ENCODE measurements around the gene DDB1. TPM values are rescaled to one million over a fixed set of nuclear protein-coding genes. Genes with fewer than 3 reads are reported as not detected.
A peak's percentile ranks its signal among the peaks of the same experiment; 100 is the strongest.

DDB1 gene
- total and polyA plus RNA-seq, 2 of the 4 experiments (the other 2 are of a cell fraction) = 221 to 412 TPM

- no peaks in the 10 kb centered on the region for H4K20me1 ChIP-seq (ENCODE audit: insufficient read depth, low read length)
- H3K4me3 ChIP-seq (ENCODE audit: insufficient read depth, low read depth, low read length) = no peak overlapping the region
- H2BK5ac ChIP-seq (ENCODE audit: low read depth, low read length, poor library complexity, severe bottlenecking) = no peak overlapping the region
- 100% methylated on average over 3 of the region's 29 CpGs; no CpG with 5 or more reads in 1 of the 2 experiments for WGBS, 2 experiments (ENCODE audit: extremely low coverage in 2 of 2, insufficient read length in 1 of 2)
- TF ChIP-seq BHLHE40 (IDR thresholded peaks at IDR 0.05; ENCODE audit: low read depth, low read length) (no peak), CHD1 (IDR thresholded peaks at IDR 0.05; ENCODE audit: low read depth, low read length) (no peak), MAZ (IDR thresholded peaks at IDR 0.05; ENCODE audit: borderline replicate concordance, low read depth, low read length) (no peak), ELK1 (IDR thresholded peaks at IDR 0.05; ENCODE audit: borderline replicate concordance, low read depth, low read length) (no peak), FOS (IDR thresholded peaks at IDR 0.05; ENCODE audit: low read depth, low read length) (no peak), SMC3 (IDR thresholded peaks at IDR 0.05; ENCODE audit: low read depth, low read length) (no peak), RAD21 (IDR thresholded peaks at IDR 0.05; ENCODE audit: low read length) (no peak), MAFK (IDR thresholded peaks at IDR 0.05; ENCODE audit: low read depth, low read length) (no peak), CEBPB (IDR thresholded peaks at IDR 0.05; ENCODE audit: low read depth, low read length) (no peak), RFX5 (IDR thresholded peaks at IDR 0.05; ENCODE audit: low read depth, low read length) (no peak), NFE2L2 (IDR thresholded peaks at IDR 0.05; ENCODE audit: low read depth, low read length) (no peak)
- TF ChIP-seq, protein P1, sequence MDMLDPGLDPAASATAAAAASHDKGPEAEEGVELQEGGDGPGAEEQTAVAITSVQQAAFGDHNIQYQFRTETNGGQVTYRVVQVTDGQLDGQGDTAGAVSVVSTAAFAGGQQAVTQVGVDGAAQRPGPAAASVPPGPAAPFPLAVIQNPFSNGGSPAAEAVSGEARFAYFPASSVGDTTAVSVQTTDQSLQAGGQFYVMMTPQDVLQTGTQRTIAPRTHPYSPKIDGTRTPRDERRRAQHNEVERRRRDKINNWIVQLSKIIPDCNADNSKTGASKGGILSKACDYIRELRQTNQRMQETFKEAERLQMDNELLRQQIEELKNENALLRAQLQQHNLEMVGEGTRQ (IDR thresholded peaks at IDR 0.05; ENCODE audit: low read depth, low read length) = no peak
- ChIA-PET POLR2A (ENCODE audit: unreplicated experiment) (no interaction called here), CTCF (no interaction called here)
- dilution Hi-C loops (cut with HindIII; ENCODE audit: low sequenced_read_pairs, unreplicated experiment) = no loop called here
- in situ Hi-C loops (cut with MboI; ENCODE audit: low sequenced_read_pairs) = no loop called here
- no peak overlapping the region for H3K23ac ChIP-seq (ENCODE audit: low read depth, low read length)
- no peak overlapping the region for H3K18ac ChIP-seq (ENCODE audit: low read depth, low read length)
- H3K56ac ChIP-seq (ENCODE audit: extremely low read depth, insufficient read depth, low read length) = no peak overlapping the region
- no peak overlapping the region for H2AFZ ChIP-seq (replicated peaks; ENCODE audit: low read length, poor library complexity)
- BruUV-seq (replicated peaks) = no TSS peak
- H3K9me3 ChIP-seq (ENCODE audit: control insufficient read depth, insufficient read depth, low read length) = no peaks in the 10 kb centered on the region
- ATAC-seq (ENCODE audit: low read depth) (no peak), DNase-seq (no peak)
- no peak overlapping the region for H3K27ac ChIP-seq (ENCODE audit: insufficient read depth, low read length)
- no peak overlapping the region for H2BK20ac ChIP-seq (ENCODE audit: low read depth, low read length)
- no peak overlapping the region for H4K8ac ChIP-seq (ENCODE audit: low read depth in 2 of 2, low read length in 2 of 2)
- no peak overlapping the region for H2BK15ac ChIP-seq (ENCODE audit: low read depth, low read length)
- no peak overlapping the region for H3K9ac ChIP-seq (ENCODE audit: low read depth, low read length)
- no peaks in the 10 kb centered on the region for H3K27me3 ChIP-seq (ENCODE audit: control insufficient read depth, insufficient read depth, low read length)
- H3K4ac ChIP-seq (ENCODE audit: low read depth, low read length) = no peak overlapping the region
- H2BK120ac ChIP-seq (ENCODE audit: low read depth, low read length) = no peak overlapping the region
- no peak overlapping the region for H4K5ac ChIP-seq (ENCODE audit: low read depth, low read length)
- peaks cover 24% of the 10 kb centered on the region for H3K36me3 ChIP-seq (ENCODE audit: control insufficient read depth, insufficient read depth, low read length)
- H4K91ac ChIP-seq (ENCODE audit: insufficient read depth, low read depth, low read length) = no peak overlapping the region
- H3K79me1 ChIP-seq (ENCODE audit: low read depth in 1 of 2, low read length in 2 of 2) = no peaks in the 10 kb centered on the region
- H3K4me1 ChIP-seq (ENCODE audit: control insufficient read depth, insufficient read depth, low read length) = no peaks in the 10 kb centered on the region
- H3K4me2 ChIP-seq (ENCODE audit: low read depth, low read length) = no peak overlapping the region
- no peaks in the 10 kb centered on the region for H3K9me1 ChIP-seq (ENCODE audit: insufficient read depth, low read length)
- H2AK5ac ChIP-seq (ENCODE audit: low read depth, low read length) = no peak overlapping the region
- H3K14ac ChIP-seq (replicated peaks; ENCODE audit: low read depth, low read length) = no peak overlapping the region
- H2AK9ac ChIP-seq (replicated peaks; ENCODE audit: low read depth, low read length, poor library complexity) = peak overlapping the region; percentile 15
- intact Hi-C loops (cut with micrococcal nuclease) = no loop called here
These were observed 11.2 kb upstream of the DDB1 start for GRCh38 chr11:61343792-61344745.
